OCI-LY3 (cell line): ENCODE measurements around the gene NOD2.

Experiments used
- H2AFZ ChIP-seq: fragments of 200-600, 300-600 bp; shearing (Covaris generic); 2 replicates; pipeline ENCODE4 v1.6.0; 2014; ENCODE audit warnings: antibody characterized with exemption, low read depth, low read length
- H3K27ac ChIP-seq: fragments of 200-600, 300-600 bp; sonication (generic); 2 replicates; pipeline ENCODE4 v1.5.1; 2014; ENCODE audit warnings: mild to moderate bottlenecking, low read length, moderate library complexity, mixed read lengths
- H3K27me3 ChIP-seq: fragments of 200-600, 300-600 bp; sonication (generic); 2 replicates; pipeline ENCODE4 v1.6.1; 2014; ENCODE audit warnings: low read depth, low read length, mixed read lengths
- H3K36me3 ChIP-seq: fragments of 200-600, 300-600 bp; sonication (generic); replicated peaks from 2 replicates; pipeline ENCODE3; 2014; ENCODE audit warnings: low read depth, low read length, mixed read lengths
- H3K4me1 ChIP-seq: fragments of 300-600, 200-600 bp; sonication (generic); 2 replicates; pipeline ENCODE4 v1.6.1; 2014; ENCODE audit warnings: low read length, mixed read lengths
- H3K4me2 ChIP-seq: fragments of 200-600, 300-600 bp; sonication (generic); 2 replicates; pipeline ENCODE4 v1.6.1; 2014; ENCODE audit warnings: low read length, mixed read lengths
- H3K4me3 ChIP-seq: fragments of 300-600, 200-600 bp; sonication (generic); 2 replicates; pipeline ENCODE4 v1.5.1; 2014; ENCODE audit warnings: antibody characterized with exemption, mild to moderate bottlenecking, low read length, moderate library complexity
- H3K79me2 ChIP-seq: fragments of 300-600, 200-600 bp; shearing (Covaris generic); 2 replicates; pipeline ENCODE4 v1.6.1; 2014; ENCODE audit warnings: mild to moderate bottlenecking, low read length, mixed read lengths
- H3K9ac ChIP-seq: fragments of 300-600, 200-600 bp; shearing (Covaris generic); 2 replicates; pipeline ENCODE4 v1.6.0; 2014; ENCODE audit warnings: mild to moderate bottlenecking, low read length, moderate library complexity
- H3K9me3 ChIP-seq: fragments of 200-600, 300-600 bp; shearing (Covaris generic); 2 replicates; pipeline ENCODE4 v1.6.1; 2014; ENCODE audit warnings: low read length, mixed read lengths; ENCODE audit not compliant: insufficient read depth
- H4K20me1 ChIP-seq: fragments of 200-600, 300-600 bp; sonication (generic); 2 replicates; pipeline ENCODE4 v1.6.1; 2016; ENCODE audit warnings: low read length, mixed read lengths; ENCODE audit not compliant: insufficient read depth
- CTCF ChIP-seq: fragments of 200-600, 300-600 bp; sonication (generic); IDR thresholded peaks from 2 replicates; pipeline ENCODE4 v1.5.1; 2014; ENCODE audit warnings: antibody characterized with exemption, low read length, low read depth
- EZH2phosphoT487 ChIP-seq: fragments of 200-600 bp; shearing (Covaris generic); IDR thresholded peaks from 2 replicates; pipeline ENCODE4 v1.6.1; 2018; ENCODE audit warnings: antibody characterized with exemption, mixed run types, low read depth

Gene NOD2

GRCh38 chr16:50683689-50684374 is 9.6 kb upstream of the NOD2 start:
- Histone ChIP-seq H3K79me2 (no peaks in the 10 kb centered on the region), H3K4me1 (peaks cover 53% of the 10 kb centered on the region), H3K36me3 (no peaks in the 10 kb centered on the region), H3K9ac (peak overlapping the region; percentile 10; the same call in 1 of the 2 replicates), H3K9me3 (no peaks in the 10 kb centered on the region), H3K4me2 (peak overlapping the region; percentile 75), H2AFZ (no peak overlapping the region; the same call in 1 of the 2 replicates), H3K27ac (peak overlapping the region; percentile 40), H4K20me1 (no peaks in the 10 kb centered on the region), H3K27me3 (no peaks in the 10 kb centered on the region), H3K4me3 (peak overlapping the region; percentile 41; the same call in 1 of the 2 replicates)
- TF ChIP-seq CTCF: no peak
- TF ChIP-seq EZH2phosphoT487: no peak

- peak overlapping the region; percentile 40; the same call in 1 of the 2 replicates for H3K27ac ChIP-seq
- H3K9me3 ChIP-seq: no peaks in the 10 kb centered on the region
- TF ChIP-seq EZH2phosphoT487 (no peak), CTCF (no peak)
- H2AFZ ChIP-seq: peak overlapping the region; percentile 3; the same call in 1 of the 2 replicates
- no peaks in the 10 kb centered on the region for H3K79me2 ChIP-seq
- H3K27me3 ChIP-seq: no peaks in the 10 kb centered on the region
- H3K4me2 ChIP-seq: peak overlapping the region; percentile 75
- H3K4me1 ChIP-seq: peaks cover 53% of the 10 kb centered on the region
- H3K36me3 ChIP-seq: no peaks in the 10 kb centered on the region
- H3K4me3 ChIP-seq: no peak overlapping the region
- peak overlapping the region; percentile 10; the same call in 1 of the 2 replicates for H3K9ac ChIP-seq
- H4K20me1 ChIP-seq: no peaks in the 10 kb centered on the region
These were observed 8.5 kb upstream of the NOD2 start for GRCh38 chr16:50684823-50685461.

GRCh38 chr16:50685462-50686063 is 7.8 kb upstream of the NOD2 start:
- no peak overlapping the region for H3K27ac ChIP-seq
- H3K9ac ChIP-seq: no peak overlapping the region
- TF ChIP-seq EZH2phosphoT487: no peak
- TF ChIP-seq CTCF: no peak
- H3K9me3 ChIP-seq: no peaks in the 10 kb centered on the region
- H3K4me2 ChIP-seq: 0 out of 2 replicates have a peak overlapping the region, but pooled peaks have one; percentile 75
- H3K4me3 ChIP-seq: no peak overlapping the region
- H2AFZ ChIP-seq: no peak overlapping the region
- no peaks in the 10 kb centered on the region for H3K36me3 ChIP-seq
- H3K79me2 ChIP-seq: no peaks in the 10 kb centered on the region
- H4K20me1 ChIP-seq: no peaks in the 10 kb centered on the region
- H3K4me1 ChIP-seq: peaks cover 48% of the 10 kb centered on the region
- H3K27me3 ChIP-seq: no peaks in the 10 kb centered on the region

GRCh38 chr16:50688083-50688482 is 5.3 kb upstream of the NOD2 start:
- H3K4me1 ChIP-seq: peaks cover 26% of the 10 kb centered on the region
- H3K9ac ChIP-seq: no peak overlapping the region
- no peaks in the 10 kb centered on the region for H3K36me3 ChIP-seq
- H3K4me3 ChIP-seq: no peak overlapping the region
- H3K79me2 ChIP-seq: no peaks in the 10 kb centered on the region
- H4K20me1 ChIP-seq: no peaks in the 10 kb centered on the region
- TF ChIP-seq CTCF (no peak), EZH2phosphoT487 (no peak)
- no peaks in the 10 kb centered on the region for H3K27me3 ChIP-seq
- no peak overlapping the region for H3K4me2 ChIP-seq
- no peaks in the 10 kb centered on the region for H3K9me3 ChIP-seq
- H2AFZ ChIP-seq: no peak overlapping the region
- H3K27ac ChIP-seq: no peak overlapping the region
